K562 (cell line): ENCODE data around the gene IL1R1.

Experiments
- L3MBTL2 ChIP-seq: fragments of 450-650 bp; IDR thresholded peaks from 2 replicates; pipeline ENCODE4 v1.6.1; 2016; ENCODE audit warnings: mild to moderate bottlenecking, moderate library complexity
- RBM34 ChIP-seq: fragments of 200-400 bp; formaldehyde crosslinking; IDR thresholded peaks from 2 replicates; pipeline ENCODE4 v1.6.1; 2018; ENCODE audit warnings: low read length, borderline replicate concordance; ENCODE audit not compliant: insufficient read depth
- RNF2 ChIP-seq: sonication (generic); IDR thresholded peaks from 2 replicates; pipeline ENCODE4 v1.6.1; 2016
- U2AF1 ChIP-seq: fragments of 200-400 bp; formaldehyde crosslinking; optimal IDR thresholded peaks from 2 replicates; pipeline ENCODE3; 2017; ENCODE audit warnings: mild to moderate bottlenecking, low read depth, low read length, moderate library complexity
- ZKSCAN8 ChIP-seq: fragments of 200-800 bp; sonication (Bioruptor generic); IDR thresholded peaks from 2 replicates; pipeline ENCODE4 v1.6.1; 2016; ENCODE audit warnings: missing genetic modification characterization, missing compliant biosample characterization
- ZNF639 ChIP-seq, 2 experiments: fragments of 200-800 bp in 1 of 2; sonication (Bioruptor generic) in 1 of 2; sonication (generic) in 1 of 2; formaldehyde crosslinking in 1 of 2; IDR thresholded peaks in 1 of 2; conservative IDR thresholded peaks in 1 of 2; 2 replicates each; pipeline versions ENCODE4 v1.5.0 to v1.6.1; 2016 to 2020; ENCODE audit warnings: missing compliant biosample characterization in 1 of 2, missing genetic modification characterization in 1 of 2, missing genetic modification reagents in 1 of 2

DNA sequence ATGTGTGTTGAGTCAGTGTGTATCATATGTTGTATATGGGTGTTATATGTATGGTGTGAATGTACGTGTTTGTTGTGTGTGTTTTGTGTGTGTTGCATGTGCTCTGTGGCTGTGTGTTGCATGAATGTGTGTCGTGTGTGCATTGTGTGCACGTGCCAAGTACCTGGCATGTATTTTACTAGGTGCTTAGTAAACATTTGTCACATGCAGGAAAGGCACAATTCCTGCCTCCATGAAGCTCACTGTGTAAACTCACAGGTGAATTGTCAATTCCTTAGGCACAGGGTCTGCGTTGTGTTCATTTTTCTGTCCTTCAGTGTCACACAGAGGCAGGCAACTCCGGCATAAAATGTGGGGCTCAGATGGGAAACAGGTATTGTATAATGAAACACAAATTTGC, 22.3 kb upstream of the IL1R1 start:
- TF ChIP-seq L3MBTL2 = no peak
- TF ChIP-seq RNF2 = no peak
- TF ChIP-seq U2AF1 = no peak
- TF ChIP-seq ZNF639 (CRISPR knock-in tag; conservative IDR thresholded peaks at IDR 0.05 in 1 of 2, IDR thresholded peaks at IDR 0.05 in 1 of 2) = no peak
- no peak for TF ChIP-seq RBM34
- no peak for TF ChIP-seq ZKSCAN8
